Kidney capillary endothelial cell (primary cell): ENCODE data around the gene ETV7.

ENCODE experiments used
- DNase-seq: peaks from one replicate; pipeline ENCODE4 v3.0.0-alpha.2; 2018; ENCODE audit warnings: low spot score

Gene ETV7

DNA sequence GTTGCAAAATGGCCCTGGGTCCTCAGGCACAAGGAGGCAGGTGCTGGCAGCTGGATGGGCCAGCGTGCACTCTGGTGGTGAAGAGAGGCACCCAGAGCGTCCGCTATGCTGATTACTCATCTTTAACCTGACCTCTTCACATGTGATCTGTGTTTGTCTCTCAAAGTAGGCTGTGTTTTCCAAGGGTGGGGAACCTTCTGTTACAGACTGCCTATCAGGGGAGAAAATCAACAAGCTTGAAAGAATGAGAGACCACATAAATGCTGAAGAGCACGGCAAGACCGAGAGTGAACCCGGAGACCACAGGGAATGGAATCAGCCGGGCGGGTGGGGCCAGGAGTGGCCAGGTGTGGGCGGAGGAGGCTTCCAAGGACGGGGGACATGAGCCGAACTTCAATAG, 67.0 kb downstream of the ETV7 start:
- no peak for DNase-seq

DNA sequence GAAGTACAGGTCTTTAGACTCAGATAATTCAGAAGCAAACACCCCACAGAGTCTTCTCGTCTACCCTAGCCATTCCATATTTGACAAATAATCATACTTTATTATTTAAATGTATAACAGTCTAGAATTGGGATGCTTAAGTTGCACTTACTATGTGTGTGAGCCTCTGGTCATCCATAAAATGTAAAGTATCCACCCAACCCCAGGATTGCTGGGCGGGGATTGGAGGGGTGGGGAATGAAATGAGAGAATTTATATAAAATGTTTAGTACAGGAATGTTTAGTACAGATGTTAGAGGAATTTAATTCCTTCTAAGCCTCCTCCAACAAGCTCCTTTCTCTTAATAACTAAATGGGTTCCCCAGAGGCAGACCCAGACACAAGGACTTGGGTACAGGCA, 67.6 kb downstream of the ETV7 start:
- no peak for DNase-seq

DNA sequence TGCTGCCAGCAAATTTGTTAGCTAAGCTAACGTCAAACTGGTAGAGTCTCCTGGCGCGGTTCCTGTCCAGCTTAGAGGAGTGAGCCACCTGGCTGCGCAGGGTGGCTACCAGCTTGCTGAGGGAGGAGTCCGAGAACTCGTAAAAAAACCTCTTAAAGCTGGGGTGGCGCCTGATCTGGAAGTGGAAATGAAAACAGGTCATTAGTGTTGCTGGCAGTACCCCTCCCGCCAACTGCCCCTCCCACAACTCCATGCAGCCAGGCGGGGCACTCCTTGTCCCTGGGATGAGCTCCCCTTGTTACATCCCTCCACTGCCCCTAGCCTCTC, 68.1 kb downstream of the ETV7 start:
- no peak for DNase-seq

DNA sequence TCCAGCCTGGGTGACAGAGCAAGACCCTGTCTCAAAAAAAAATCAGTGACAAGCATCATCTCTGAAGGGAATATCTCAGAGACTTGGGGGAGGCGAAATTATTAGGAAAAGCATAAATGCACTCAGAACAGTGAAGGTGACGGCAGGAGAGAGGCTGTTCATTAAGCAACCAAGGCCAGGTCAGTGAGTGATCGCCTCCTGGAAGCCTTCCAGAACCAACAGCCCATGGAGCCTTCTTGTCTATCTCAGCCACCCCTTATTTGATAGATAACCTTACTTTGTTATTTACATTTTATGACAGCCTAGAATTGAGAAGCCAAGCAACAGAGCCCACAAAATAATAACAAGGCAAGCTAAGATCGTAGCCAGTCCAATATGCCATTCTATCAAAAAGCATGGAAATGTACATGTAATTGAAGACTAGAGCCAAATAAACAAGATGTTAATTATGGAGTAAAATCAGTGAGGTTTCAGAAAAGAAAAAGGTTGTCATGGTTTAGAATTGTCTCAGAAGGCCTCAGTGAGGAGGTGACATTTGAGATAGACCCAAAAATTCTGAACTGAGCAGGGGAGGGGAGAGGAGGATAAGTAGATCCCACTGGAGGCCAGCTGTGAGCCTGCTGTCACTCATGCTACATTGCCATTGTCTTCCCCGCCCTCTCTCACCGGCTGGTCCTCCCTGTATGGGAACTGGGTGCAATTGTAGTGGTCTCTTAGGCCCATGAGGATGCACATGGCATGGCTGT, 68.6 kb downstream of the ETV7 start:
- no peak for DNase-seq

DNA sequence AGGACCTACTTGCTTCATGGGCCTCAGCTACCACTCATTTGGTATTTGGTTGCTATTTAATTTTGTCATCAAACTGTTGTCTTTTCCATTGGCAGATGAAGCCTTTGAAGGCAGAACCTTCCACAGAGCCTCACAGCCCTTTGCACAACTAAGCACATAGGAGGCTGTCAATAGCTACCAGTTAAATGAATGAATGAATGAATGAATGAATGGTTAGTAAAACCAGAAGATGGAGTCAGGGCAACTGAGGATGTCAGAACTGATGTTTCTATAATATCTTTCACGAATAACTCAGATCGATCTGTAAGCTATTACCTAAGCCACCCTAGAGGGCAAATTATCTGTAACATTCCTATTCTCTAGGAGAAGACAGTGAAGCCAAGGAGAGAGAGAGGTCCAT, 69.8 kb downstream of the ETV7 start:
- DNase-seq = no peak
